H9 (cell line): Measurements from ENCODE around the gene KCNN2. TPM values are rescaled to one million over a fixed set of nuclear protein-coding genes. Genes with fewer than 3 reads are reported as not detected.

Experiments used
- DNase-seq: peaks from one replicate; pipeline ENCODE4 v3.0.0-alpha.2; 2017
- H2AFZ ChIP-seq: one replicate; pipeline ENCODE4 v1.6.1; 2013; ENCODE audit warnings: mild to moderate bottlenecking, low read length, control low read depth, moderate library complexity
- H2AK5ac ChIP-seq: 2 replicates; pipeline ENCODE4 v1.6.1; 2013; ENCODE audit warnings: low read length, control low read depth, mixed read lengths; ENCODE audit not compliant: insufficient read length
- H2BK120ac ChIP-seq: one replicate; pipeline ENCODE4 v1.6.1; 2013; ENCODE audit warnings: low read depth, mild to moderate bottlenecking, low read length, control low read depth, inconsistent platforms; ENCODE audit not compliant: poor library complexity, severe bottlenecking
- H2BK12ac ChIP-seq: 2 replicates; pipeline ENCODE4 v1.6.1; 2013; ENCODE audit warnings: low read length, control low read depth, mixed read lengths, low read depth; ENCODE audit not compliant: insufficient read length
- H2BK15ac ChIP-seq: 2 replicates; pipeline ENCODE4 v1.6.1; 2013; ENCODE audit warnings: low read depth, low read length, control low read depth
- H2BK20ac ChIP-seq: one replicate; pipeline ENCODE4 v1.6.1; 2013; ENCODE audit warnings: low read depth, mild to moderate bottlenecking, low read length, control low read depth, inconsistent platforms; ENCODE audit not compliant: poor library complexity, severe bottlenecking
- H2BK5ac ChIP-seq: 2 replicates; pipeline ENCODE4 v1.6.1; 2013; ENCODE audit warnings: low read length, control low read depth, mixed read lengths; ENCODE audit not compliant: insufficient read length
- H3K14ac ChIP-seq: 2 replicates; pipeline ENCODE4 v1.6.1; 2013; ENCODE audit warnings: low read length, control low read depth; ENCODE audit not compliant: insufficient read depth
- H3K18ac ChIP-seq: 2 replicates; pipeline ENCODE4 v1.6.1; 2013; ENCODE audit warnings: low read depth, mild to moderate bottlenecking, mixed read lengths, low read length, control low read depth; ENCODE audit not compliant: insufficient read length
- H3K23ac ChIP-seq: 2 replicates; pipeline ENCODE4 v1.6.1; 2013; ENCODE audit warnings: low read length, control low read depth, mixed read lengths, low read depth; ENCODE audit not compliant: insufficient read length
- H3K23me2 ChIP-seq: 2 replicates; pipeline ENCODE4 v1.6.1; 2013; ENCODE audit warnings: low read depth, mild to moderate bottlenecking, mixed read lengths, low read length, control low read depth; ENCODE audit not compliant: insufficient read length, poor library complexity, severe bottlenecking
- H3K27ac ChIP-seq: 2 replicates; pipeline ENCODE4 v1.5.1; 2013; ENCODE audit warnings: low read length, control low read depth, mixed read lengths, low read depth; ENCODE audit not compliant: insufficient read length
- H3K27me3 ChIP-seq: 2 replicates; pipeline ENCODE4 v1.6.1; 2013; ENCODE audit warnings: low read length, control low read depth, inconsistent platforms; ENCODE audit not compliant: insufficient read depth
- H3K4ac ChIP-seq: 2 replicates; pipeline ENCODE4 v1.6.1; 2013; ENCODE audit warnings: low read depth, mild to moderate bottlenecking, control low read depth, inconsistent platforms, low read length, moderate library complexity
- H3K4me1 ChIP-seq: 2 replicates; pipeline ENCODE4 v1.6.1; 2013; ENCODE audit warnings: low read length, control low read depth, inconsistent platforms; ENCODE audit not compliant: insufficient read depth
- H3K4me2 ChIP-seq: 2 replicates; pipeline ENCODE4 v1.6.1; 2013; ENCODE audit warnings: low read length, control low read depth, mixed read lengths; ENCODE audit not compliant: insufficient read length, insufficient read depth
- H3K56ac ChIP-seq: 2 replicates; pipeline ENCODE4 v1.6.1; 2013; ENCODE audit warnings: low read depth, mild to moderate bottlenecking, mixed read lengths, low read length, control low read depth; ENCODE audit not compliant: insufficient read length
- H3K79me1 ChIP-seq: 2 replicates; pipeline ENCODE4 v1.6.1; 2013; ENCODE audit warnings: low read depth, mild to moderate bottlenecking, moderate library complexity, low read length, control low read depth, inconsistent platforms; ENCODE audit not compliant: insufficient read depth, poor library complexity, severe bottlenecking
- H3K79me2 ChIP-seq: 2 replicates; pipeline ENCODE4 v1.6.1; 2013; ENCODE audit warnings: low read length, control low read depth, inconsistent platforms; ENCODE audit not compliant: insufficient read depth
- H3K9ac ChIP-seq: 2 replicates; pipeline ENCODE4 v1.6.1; 2013; ENCODE audit warnings: low read length, control low read depth, mixed read lengths; ENCODE audit not compliant: insufficient read length; ENCODE audit errors: extremely low read depth
- H3K9me3 ChIP-seq: one replicate; pipeline ENCODE4 v1.6.1; 2013; ENCODE audit warnings: low read depth, low read length, inconsistent platforms; ENCODE audit not compliant: control insufficient read depth
- H3T11ph ChIP-seq: one replicate; pipeline ENCODE4 v1.6.1; 2013; ENCODE audit warnings: mild to moderate bottlenecking, low read length, control low read depth, inconsistent platforms
- H4K20me1 ChIP-seq: one replicate; pipeline ENCODE4 v1.6.1; 2013; ENCODE audit not compliant: control insufficient read depth, insufficient read length, insufficient read depth
- H4K5ac ChIP-seq: 2 replicates; pipeline ENCODE4 v1.6.1; 2013; ENCODE audit warnings: low read depth, mild to moderate bottlenecking, mixed read lengths, low read length, control low read depth; ENCODE audit not compliant: insufficient read length
- H4K8ac ChIP-seq: replicated peaks from 2 replicates; pipeline ENCODE4 v1.6.1; 2013; ENCODE audit warnings: low read length, control low read depth, mixed read lengths, low read depth; ENCODE audit not compliant: insufficient read length
- H4K91ac ChIP-seq: 2 replicates; pipeline ENCODE4 v1.6.1; 2013; ENCODE audit warnings: low read depth, mild to moderate bottlenecking, moderate library complexity, mixed read lengths, low read length, control low read depth; ENCODE audit not compliant: insufficient read length
- H3K27ac Mint-ChIP-seq, 3 experiments: 2 replicates in 2 of 3; 3 replicates in 1 of 3; pipeline ENCODE4 v1.8.0; 2020 to 2021; ENCODE audit warnings: mixed read lengths in 3 of 3, mild to moderate bottlenecking in 1 of 3, moderate library complexity in 1 of 3
- H3K27me3 Mint-ChIP-seq: 2 replicates; pipeline ENCODE4 v1.8.0; 2021; ENCODE audit warnings: low read depth, mild to moderate bottlenecking, moderate library complexity, mixed read lengths
- H3K36me3 Mint-ChIP-seq, 3 experiments: 2 replicates in 2 of 3; 3 replicates in 1 of 3; pipeline ENCODE4 v1.8.0; 2020 to 2021; ENCODE audit warnings: low read depth in 3 of 3, mixed read lengths in 3 of 3; ENCODE audit not compliant: insufficient read depth in 1 of 3
- H3K4me1 Mint-ChIP-seq, 2 experiments: 2 replicates each; pipeline ENCODE4 v1.8.0; 2020; ENCODE audit warnings: mixed read lengths in 2 of 2
- H3K4me3 Mint-ChIP-seq, 2 experiments: 2 replicates in 1 of 2; 3 replicates in 1 of 2; pipeline ENCODE4 v1.8.0; 2020 to 2021; ENCODE audit warnings: mild to moderate bottlenecking in 2 of 2, mixed read lengths in 2 of 2, moderate library complexity in 1 of 2
- H3K9me3 Mint-ChIP-seq, 2 experiments: 2 replicates in 1 of 2; 3 replicates in 1 of 2; pipeline ENCODE4 v1.8.0; 2020; ENCODE audit warnings: mild to moderate bottlenecking in 2 of 2, mixed read lengths in 2 of 2, moderate library complexity in 1 of 2
- CTCF ChIP-seq: fragments of 200-600 bp; sonication (generic); conservative IDR thresholded peaks from 3 replicates; pipeline ENCODE4 v1.8.0; 2021; ENCODE audit warnings: antibody characterized with exemption, mild to moderate bottlenecking
- WGBS: extraction: QIAGEN DNeasy Blood & Tissue Kit; methylation state at CpG from one replicate; pipeline ENCODE4 v1.1.7; 2013; ENCODE audit warnings: missing lambda C conversion rate, low lambda C conversion rate, mixed read lengths; ENCODE audit not compliant: insufficient read length; ENCODE audit errors: extremely low coverage; 5-methylcytosine and 5-hydroxymethylcytosine counted together
- total RNA-seq: library from RNA; stranded (reverse); gene quantifications from 2 replicates; pipeline ENCODE4 v1.2.1, GENCODE V29; 2021

KCNN2 gene
- total RNA-seq, 1 experiment from 2014 or later = 21.0 TPM

- no peak overlapping the region for H2BK15ac ChIP-seq
- H3K27ac ChIP-seq = no peak overlapping the region
- no peaks in the 10 kb centered on the region for H3K9me3 Mint-ChIP-seq
- 0 out of 2 replicates have a peak, but pooled peaks cover 3% of the 10 kb centered on the region for H3K4me1 ChIP-seq
- no peak overlapping the region for H3K18ac ChIP-seq
- H3K9me3 ChIP-seq = no peaks in the 10 kb centered on the region
- no peak overlapping the region for H3T11ph ChIP-seq
- no CpG with 5 or more reads among the region's 4 CpGs for WGBS
- no peak overlapping the region for H4K91ac ChIP-seq
- H3K56ac ChIP-seq = no peak overlapping the region
- H3K23me2 ChIP-seq = no peaks in the 10 kb centered on the region
- no peaks in the 10 kb centered on the region for H3K27me3 Mint-ChIP-seq
- no peaks in the 10 kb centered on the region for H3K79me1 ChIP-seq
- no peaks in the 10 kb centered on the region for H3K79me2 ChIP-seq
- H3K23ac ChIP-seq = no peak overlapping the region
- H4K5ac ChIP-seq = no peak overlapping the region
- no peak overlapping the region for H3K14ac ChIP-seq
- no peak overlapping the region for H3K27ac Mint-ChIP-seq
- no peak for TF ChIP-seq CTCF
- H3K27me3 ChIP-seq = no peaks in the 10 kb centered on the region
- no peak overlapping the region for H3K9ac ChIP-seq
- no peak overlapping the region for H2BK5ac ChIP-seq
- H2BK120ac ChIP-seq = no peak overlapping the region
- H3K4me3 Mint-ChIP-seq = no peak overlapping the region
- no peak overlapping the region for H2BK20ac ChIP-seq
- no peak overlapping the region for H2AFZ ChIP-seq
- no peak for DNase-seq
- H2AK5ac ChIP-seq = no peak overlapping the region
- no peaks in the 10 kb centered on the region for H4K20me1 ChIP-seq
- H2BK12ac ChIP-seq = no peak overlapping the region
- H3K36me3 Mint-ChIP-seq = peaks cover 0 to 23% (median 17%) of the 10 kb centered on the region in 3 experiments; a peak in 5 of 7 replicates
- no peak overlapping the region for H3K4ac ChIP-seq
- H4K8ac ChIP-seq = no peak overlapping the region
- H3K4me1 Mint-ChIP-seq = no peaks in the 10 kb centered on the region; a peak in 3 of 4 replicates
- no peak overlapping the region for H3K4me2 ChIP-seq
These were observed 107.5 kb downstream of the KCNN2 start for GRCh38 chr5:114469372-114469771.
